Sigmoid colon (tissue), 7 donors: ENCODE measurements around the gene PLEKHB1. TPM values are rescaled to one million over a fixed set of nuclear protein-coding genes. Genes with fewer than 3 reads are reported as not detected.
"Not testable (repeated sequence)": the region's sequence is repeated elsewhere in the genome, so short reads cannot be mapped to it uniquely, and the experiment has no call there.

Experiments used
- DNase-seq: peaks from one replicate; pipeline ENCODE4 v3.0.0-alpha.2; 2019
- H3K27ac ChIP-seq, 4 donors: fragments of 200-600 bp; sonication (generic); one replicate each; pipeline ENCODE4 v1.5.1; 2016 to 2019; ENCODE audit warnings: mild to moderate bottlenecking in 1 of 4
- H3K27me3 ChIP-seq, 3 donors: fragments of 200-600 bp; sonication (generic); one replicate each; pipeline ENCODE4 v1.5.1; 2019; ENCODE audit warnings: mild to moderate bottlenecking in 1 of 3
- H3K36me3 ChIP-seq, 4 donors: fragments of 200-600 bp; sonication (generic); one replicate each; pipeline ENCODE4 v1.5.1; 2016 to 2019
- H3K4me1 ChIP-seq, 4 donors: fragments of 200-600 bp; sonication (generic); one replicate each; pipeline ENCODE4 v1.5.1; 2017 to 2019
- H3K4me3 ChIP-seq, 4 donors: fragments of 200-600 bp; sonication (generic); one replicate each; pipeline ENCODE4 v1.5.1; 2017 to 2019; ENCODE audit warnings: mild to moderate bottlenecking in 2 of 4, moderate library complexity in 1 of 4
- H3K9me3 ChIP-seq, 4 donors: fragments of 200-600 bp in 3 of 4; sonication (generic) in 3 of 4; one replicate each; pipeline versions ENCODE4 v1.5.1 to v1.6.1; 2013 to 2019
- CTCF ChIP-seq, 4 experiments: fragments of 450-650 bp in 3 of 4; fragments of 200-600 bp in 1 of 4; IDR thresholded peaks; one replicate each; pipeline ENCODE4 v1.5.1; 2016 to 2019; ENCODE audit warnings: antibody characterized with exemption in 4 of 4, mild to moderate bottlenecking in 3 of 4, moderate library complexity in 2 of 4
- EP300 ChIP-seq, 4 donors: sonication (generic); formaldehyde crosslinking; IDR thresholded peaks; one replicate each; pipeline ENCODE4 v1.6.1; 2017; ENCODE audit warnings: antibody characterized with exemption in 4 of 4
- POLR2A ChIP-seq, 2 donors: fragments of 450-650 bp; IDR thresholded peaks; one replicate each; pipeline ENCODE4 v1.6.1; 2016; ENCODE audit warnings: antibody characterized with exemption in 2 of 2, mild to moderate bottlenecking in 2 of 2, moderate library complexity in 2 of 2
- POLR2AphosphoS5 ChIP-seq, 4 donors: sonication (generic); formaldehyde crosslinking; IDR thresholded peaks; one replicate each; pipeline ENCODE4 v1.6.1; 2017; ENCODE audit warnings: antibody characterized with exemption in 4 of 4
- WGBS, 2 donors: extraction: QIAGEN DNeasy Blood & Tissue Kit; methylation state at CpG; one replicate each; pipeline ENCODE4 v1.1.7; 2013; 5-methylcytosine and 5-hydroxymethylcytosine counted together
- intact Hi-C: fragments of 100-400 bp; cut with DNase I; formaldehyde crosslinking; loops from one replicate; pipeline ENCODE4 v1.15.1; 2023
- polyA plus RNA-seq, 3 donors: library from polyadenylated mRNA; stranded (reverse); fragments of 200-250 nt; gene quantifications; one replicate each; pipeline ENCODE4 v1.2.3, GENCODE V29; 2013
- total RNA-seq, 4 donors: library from RNA; depleted of rRNA; stranded (reverse); fragments of >200 nt; gene quantifications; one replicate each; pipeline ENCODE4 v1.1.0, GENCODE V29; 2016
- donor health status: healthy with polysubstance abuse.
- donor health status: Bipolar disorder and iron deficiency.
- donor health status: healthy.

PLEKHB1 gene
- total and polyA plus RNA-seq, 7 donors = 15.2 to 90.3 (median 30.3) TPM

GRCh38 chr11:73663604-73664495 lies 17.5 kb downstream of the PLEKHB1 start:
- Histone ChIP-seq H3K9me3 (no peaks in the 10 kb centered on the region), H3K27ac (no peak overlapping the region), H3K4me3 (no peak overlapping the region), H3K36me3 (no peaks in the 10 kb centered on the region), H3K4me1 (peaks cover 2 to 15% (median 11%) of the 10 kb centered on the region in 4 donors), H3K27me3 (no peaks in the 10 kb centered on the region)
- no peak for DNase-seq
- TF ChIP-seq EP300 (IDR thresholded peaks at IDR 0.05) (no peak), CTCF (IDR thresholded peaks at IDR 0.05) (no peak), POLR2A (IDR thresholded peaks at IDR 0.05) (no peak), POLR2AphosphoS5 (IDR thresholded peaks at IDR 0.05) (no peak)
- intact Hi-C loops = no loop called here
- 78 to 85% methylated on average over 3 of the region's 3 CpGs for WGBS, 2 donors

GRCh38 chr11:73664877-73665276 lies 18.5 kb downstream of the PLEKHB1 start:
- H3K36me3 ChIP-seq = no peaks in the 10 kb centered on the region
- H3K4me1 ChIP-seq = peaks cover 2 to 15% (median 11%) of the 10 kb centered on the region in 4 donors
- no peaks in the 10 kb centered on the region for H3K9me3 ChIP-seq
- no peak for DNase-seq
- intact Hi-C loops = no loop called here
- no peak overlapping the region for H3K27ac ChIP-seq
- TF ChIP-seq EP300 (IDR thresholded peaks at IDR 0.05) = no peak
- no peak for TF ChIP-seq POLR2A (IDR thresholded peaks at IDR 0.05)
- no peak for TF ChIP-seq POLR2AphosphoS5 (IDR thresholded peaks at IDR 0.05)
- H3K4me3 ChIP-seq = no peak overlapping the region
- no peaks in the 10 kb centered on the region for H3K27me3 ChIP-seq

GRCh38 chr11:73667891-73668290 lies 21.5 kb downstream of the PLEKHB1 start:
- Histone ChIP-seq H3K27ac (no peak overlapping the region), H3K27me3 (no peaks in the 10 kb centered on the region), H3K9me3 (no peaks in the 10 kb centered on the region), H3K36me3 (no peaks in the 10 kb centered on the region), H3K4me1 (no peaks in the 10 kb centered on the region), H3K4me3 (no peak overlapping the region)
- intact Hi-C loops = no loop called here
- DNase-seq = no peak
- 71 to 84% methylated on average over 1 of the region's 1 CpG for WGBS, 2 donors
- TF ChIP-seq CTCF (IDR thresholded peaks at IDR 0.05) (no peak), POLR2A (IDR thresholded peaks at IDR 0.05) (no peak), POLR2AphosphoS5 (IDR thresholded peaks at IDR 0.05) (no peak), EP300 (IDR thresholded peaks at IDR 0.05) (no peak)

- peaks cover 0 to 7% (median 0%) of the 10 kb centered on the region in 4 donors for H3K36me3 ChIP-seq
- H3K27me3 ChIP-seq = no peaks in the 10 kb centered on the region
- 67 to 80% methylated on average over 3 of the region's 3 CpGs for WGBS, 2 donors
- DNase-seq = no peak
- no peak overlapping the region for H3K4me3 ChIP-seq
- no peak overlapping the region for H3K27ac ChIP-seq
- no peaks in the 10 kb centered on the region for H3K4me1 ChIP-seq
- intact Hi-C loops = no loop called here
- no peak for TF ChIP-seq POLR2A (IDR thresholded peaks at IDR 0.05)
- no peak for TF ChIP-seq CTCF (IDR thresholded peaks at IDR 0.05)
- no peak for TF ChIP-seq EP300 (IDR thresholded peaks at IDR 0.05)
- no peak for TF ChIP-seq POLR2AphosphoS5 (IDR thresholded peaks at IDR 0.05)
- H3K9me3 ChIP-seq = no peaks in the 10 kb centered on the region
These were observed 24.4 kb downstream of the PLEKHB1 start for GRCh38 chr11:73670808-73671207.

- WGBS, 2 donors = 93 to 97% methylated on average over 6 of the region's 6 CpGs
- no peak for DNase-seq
- Histone ChIP-seq H3K9me3 (no peaks in the 10 kb centered on the region), H3K36me3 (peaks cover 0 to 9% (median 0%) of the 10 kb centered on the region in 4 donors), H3K4me1 (no peaks in the 10 kb centered on the region), H3K27me3 (no peaks in the 10 kb centered on the region), H3K4me3 (no peak overlapping the region), H3K27ac (no peak overlapping the region)
- intact Hi-C loops = no loop called here
- TF ChIP-seq POLR2A (IDR thresholded peaks at IDR 0.05) (no peak), POLR2AphosphoS5 (IDR thresholded peaks at IDR 0.05) (no peak), CTCF (IDR thresholded peaks at IDR 0.05) (no peak), EP300 (IDR thresholded peaks at IDR 0.05) (no peak)
These were observed 25.3 kb downstream of the PLEKHB1 start for GRCh38 chr11:73671701-73672100.

GRCh38 chr11:73676552-73676951 lies 30.2 kb downstream of the PLEKHB1 start:
- H3K9me3 ChIP-seq, H3K27me3 ChIP-seq, intact Hi-C loops, DNase-seq, H3K27ac ChIP-seq, H3K4me3 ChIP-seq, H3K4me1 ChIP-seq: not testable (repeated sequence)
- 94 to 97% methylated on average over 5 of the region's 5 CpGs for WGBS, 2 donors
- peaks cover 0 to 54% (median 7%) of the 10 kb centered on the region in 4 donors for H3K36me3 ChIP-seq
